Measurements from ENCODE around the gene MT1G.

MT1G gene

GRCh38 chr16:56634715-56635440, 33.0 kb downstream of the MT1G start:
- Histone ChIP-seq H3K36me3 (ENCODE audit: control insufficient read depth in 2 of 2, insufficient read depth in 2 of 2, low read length in 2 of 2) (no peaks in the 10 kb centered on the region), H3K27ac (ENCODE audit: low read length) (no peak overlapping the region), H3K4me3 (ENCODE audit: low read length in 2 of 2) (peak overlapping the region; percentile 40 to 52), H3K9me3 (ENCODE audit: control insufficient read depth in 2 of 2, low read length in 2 of 2) (no peaks in the 10 kb centered on the region), H3K9ac (ENCODE audit: low read length in 2 of 2) (no peak overlapping the region), H3K4me1 (ENCODE audit: control insufficient read depth, insufficient read depth, low read length) (peaks cover 24% of the 10 kb centered on the region), H3K27me3 (ENCODE audit: control insufficient read depth in 1 of 2, insufficient read depth in 2 of 2, low read length in 2 of 2) (peaks cover 29 to 51% of the 10 kb centered on the region in 2 donors)

GRCh38 chr16:56633535-56633934, 34.3 kb downstream of the MT1G start:
- H3K27me3 ChIP-seq (ENCODE audit: control insufficient read depth in 1 of 2, insufficient read depth in 2 of 2, low read length in 2 of 2), result peaks cover 19 to 38% of the 10 kb centered on the region in 2 donors
- peaks cover 22% of the 10 kb centered on the region for H3K4me1 ChIP-seq (ENCODE audit: control insufficient read depth, insufficient read depth, low read length)
- no peak overlapping the region for H3K27ac ChIP-seq (ENCODE audit: low read length)
- H3K9me3 ChIP-seq (ENCODE audit: control insufficient read depth in 2 of 2, low read length in 2 of 2), result no peaks in the 10 kb centered on the region
- H3K9ac ChIP-seq (ENCODE audit: low read length in 2 of 2), result no peak overlapping the region
- H3K4me3 ChIP-seq (ENCODE audit: low read length in 2 of 2), result peak overlapping the region in 1 of 2 donors; percentile 78
- H3K36me3 ChIP-seq (ENCODE audit: control insufficient read depth in 2 of 2, insufficient read depth in 2 of 2, low read length in 2 of 2), result no peaks in the 10 kb centered on the region

- Histone ChIP-seq H3K4me1 (ENCODE audit: control insufficient read depth, insufficient read depth, low read length) (peaks cover 15% of the 10 kb centered on the region), H3K9ac (ENCODE audit: low read length in 2 of 2) (peak overlapping the region; percentile 36 to 78), H3K36me3 (ENCODE audit: control insufficient read depth in 2 of 2, insufficient read depth in 2 of 2, low read length in 2 of 2) (no peaks in the 10 kb centered on the region), H3K9me3 (ENCODE audit: control insufficient read depth in 2 of 2, low read length in 2 of 2) (no peaks in the 10 kb centered on the region), H3K4me3 (ENCODE audit: low read length in 2 of 2) (peak overlapping the region; percentile 73 to 78), H3K27me3 (ENCODE audit: control insufficient read depth in 1 of 2, insufficient read depth in 2 of 2, low read length in 2 of 2) (peaks cover 17 to 32% of the 10 kb centered on the region in 2 donors), H3K27ac (ENCODE audit: low read length) (peak overlapping the region; percentile 69)
Measured at GRCh38 chr16:56632848-56633365, 35.0 kb downstream of the MT1G start.

- Histone ChIP-seq H3K4me1 (ENCODE audit: control insufficient read depth, insufficient read depth, low read length) (peaks cover 15% of the 10 kb centered on the region), H3K9ac (ENCODE audit: low read length in 2 of 2) (peak within 1 kb of the TSS; percentile 36 to 78), H3K27ac (ENCODE audit: low read length) (peak within 1 kb of the TSS; percentile 69), H3K9me3 (ENCODE audit: control insufficient read depth in 2 of 2, low read length in 2 of 2) (no peaks in the 10 kb centered on the region), H3K27me3 (ENCODE audit: control insufficient read depth in 1 of 2, insufficient read depth in 2 of 2, low read length in 2 of 2) (peaks cover 13 to 26% of the 10 kb centered on the region in 2 donors), H3K4me3 (ENCODE audit: low read length in 2 of 2) (peak within 1 kb of the TSS; percentile 73 to 78), H3K36me3 (ENCODE audit: control insufficient read depth in 2 of 2, insufficient read depth in 2 of 2, low read length in 2 of 2) (no peaks in the 10 kb centered on the region)
Measured at GRCh38 chr16:56632156-56632847, 35.6 kb downstream of the MT1G start, which contains the start of gene MT1M. Gene MT1M (plus strand): TSS chr16:56632659. CDS start chr16:56632732, 73 bp downstream.

- Histone ChIP-seq H3K27me3 (ENCODE audit: control insufficient read depth in 1 of 2, insufficient read depth in 2 of 2, low read length in 2 of 2) (peaks cover 13 to 22% of the 10 kb centered on the region in 2 donors), H3K4me1 (ENCODE audit: control insufficient read depth, insufficient read depth, low read length) (peaks cover 19% of the 10 kb centered on the region), H3K9ac (ENCODE audit: low read length in 2 of 2) (peak overlapping the region; percentile 36 to 74), H3K4me3 (ENCODE audit: low read length in 2 of 2) (peak overlapping the region; percentile 73 to 78), H3K27ac (ENCODE audit: low read length) (peak overlapping the region; percentile 69), H3K9me3 (ENCODE audit: control insufficient read depth in 2 of 2, low read length in 2 of 2) (no peaks in the 10 kb centered on the region), H3K36me3 (ENCODE audit: control insufficient read depth in 2 of 2, insufficient read depth in 2 of 2, low read length in 2 of 2) (no peaks in the 10 kb centered on the region)
Measured at GRCh38 chr16:56631832-56632155, 36.1 kb downstream of the MT1G start.

- no peak overlapping the region for H3K4me3 ChIP-seq (ENCODE audit: low read length in 2 of 2)
- no peaks in the 10 kb centered on the region for H3K9me3 ChIP-seq (ENCODE audit: control insufficient read depth in 2 of 2, low read length in 2 of 2)
- H3K36me3 ChIP-seq (ENCODE audit: control insufficient read depth in 2 of 2, insufficient read depth in 2 of 2, low read length in 2 of 2), result no peaks in the 10 kb centered on the region
- peaks cover 8 to 17% of the 10 kb centered on the region in 2 donors for H3K27me3 ChIP-seq (ENCODE audit: control insufficient read depth in 1 of 2, insufficient read depth in 2 of 2, low read length in 2 of 2)
- H3K4me1 ChIP-seq (ENCODE audit: control insufficient read depth, insufficient read depth, low read length), result peaks cover 25% of the 10 kb centered on the region
- H3K27ac ChIP-seq (ENCODE audit: low read length), result no peak overlapping the region
- H3K9ac ChIP-seq (ENCODE audit: low read length in 2 of 2), result no peak overlapping the region
Measured at GRCh38 chr16:56631197-56631596, 36.7 kb downstream of the MT1G start.

GRCh38 chr16:56630134-56630533, 37.7 kb downstream of the MT1G start:
- no peak overlapping the region for H3K9ac ChIP-seq (ENCODE audit: low read length in 2 of 2)
- H3K4me1 ChIP-seq (ENCODE audit: control insufficient read depth, insufficient read depth, low read length), result peaks cover 28% of the 10 kb centered on the region
- H3K9me3 ChIP-seq (ENCODE audit: control insufficient read depth in 2 of 2, low read length in 2 of 2), result no peaks in the 10 kb centered on the region
- H3K4me3 ChIP-seq (ENCODE audit: low read length in 2 of 2), result no peak overlapping the region
- H3K36me3 ChIP-seq (ENCODE audit: control insufficient read depth in 2 of 2, insufficient read depth in 2 of 2, low read length in 2 of 2), result no peaks in the 10 kb centered on the region
- H3K27me3 ChIP-seq (ENCODE audit: control insufficient read depth in 1 of 2, insufficient read depth in 2 of 2, low read length in 2 of 2), result peaks cover 3 to 6% of the 10 kb centered on the region in 2 donors
- no peak overlapping the region for H3K27ac ChIP-seq (ENCODE audit: low read length)

- Histone ChIP-seq H3K9me3 (ENCODE audit: control insufficient read depth in 2 of 2, low read length in 2 of 2) (no peaks in the 10 kb centered on the region), H3K9ac (ENCODE audit: low read length in 2 of 2) (no peak overlapping the region), H3K27ac (ENCODE audit: low read length) (no peak overlapping the region), H3K4me3 (ENCODE audit: low read length in 2 of 2) (no peak overlapping the region), H3K27me3 (ENCODE audit: control insufficient read depth in 1 of 2, insufficient read depth in 2 of 2, low read length in 2 of 2) (peaks cover 0 to 3% of the 10 kb centered on the region in 2 donors), H3K36me3 (ENCODE audit: control insufficient read depth in 2 of 2, insufficient read depth in 2 of 2, low read length in 2 of 2) (no peaks in the 10 kb centered on the region), H3K4me1 (ENCODE audit: control insufficient read depth, insufficient read depth, low read length) (peaks cover 28% of the 10 kb centered on the region)
Measured at GRCh38 chr16:56629531-56629930, 38.3 kb downstream of the MT1G start.

- H3K4me1 ChIP-seq (ENCODE audit: control insufficient read depth, insufficient read depth, low read length), result peaks cover 28% of the 10 kb centered on the region
- no peak overlapping the region for H3K9ac ChIP-seq (ENCODE audit: low read length in 2 of 2)
- no peak overlapping the region for H3K4me3 ChIP-seq (ENCODE audit: low read length in 2 of 2)
- no peaks in the 10 kb centered on the region for H3K36me3 ChIP-seq (ENCODE audit: control insufficient read depth in 2 of 2, insufficient read depth in 2 of 2, low read length in 2 of 2)
- no peak overlapping the region for H3K27ac ChIP-seq (ENCODE audit: low read length)
- H3K27me3 ChIP-seq (ENCODE audit: control insufficient read depth in 1 of 2, insufficient read depth in 2 of 2, low read length in 2 of 2), result peaks cover 0 to 3% of the 10 kb centered on the region in 2 donors
- no peaks in the 10 kb centered on the region for H3K9me3 ChIP-seq (ENCODE audit: control insufficient read depth in 2 of 2, low read length in 2 of 2)
Measured at GRCh38 chr16:56628486-56629350, 39.1 kb downstream of the MT1G start.

GRCh38 chr16:56626685-56627084, 41.2 kb downstream of the MT1G start:
- Histone ChIP-seq H3K4me3 (ENCODE audit: low read length in 2 of 2) (peak overlapping the region; percentile 91 to 96), H3K27ac (ENCODE audit: low read length) (peak overlapping the region; percentile 96)

More at GRCh38 chr16:56626685-56627084, 41.2 kb downstream of the MT1G start:
- Histone ChIP-seq H3K9ac (ENCODE audit: low read length in 2 of 2) (peak overlapping the region; percentile 58 to 95), H3K27me3 (ENCODE audit: control insufficient read depth in 1 of 2, insufficient read depth in 2 of 2, low read length in 2 of 2) (no peaks in the 10 kb centered on the region), H3K36me3 (ENCODE audit: control insufficient read depth in 2 of 2, insufficient read depth in 2 of 2, low read length in 2 of 2) (no peaks in the 10 kb centered on the region), H3K9me3 (ENCODE audit: control insufficient read depth in 2 of 2, low read length in 2 of 2) (no peaks in the 10 kb centered on the region), H3K4me1 (ENCODE audit: control insufficient read depth, insufficient read depth, low read length) (peaks cover 19% of the 10 kb centered on the region)

Measured in stomach smooth muscle (tissue), 2 donors.